K562 (cell line): ENCODE data around the gene SQOR. TPM values are rescaled to one million over a fixed set of nuclear protein-coding genes. Genes with fewer than 3 reads are reported as not detected.

Experiments used
- ATAC-seq: fragments of 200-7000 bp; cut with Tn5 transposase; 3 replicates; pipeline ENCODE4 v1.9.1; 2020; ENCODE audit warnings: moderate library complexity
- BruUV-seq: library from RNA; stranded (reverse); fragments of 400-500 nt; replicated peaks from 2 replicates; lab custom pipeline; 2021; lab: Mats Ljungman, UMichigan
- CTCF ChIA-PET: fragments of 300-600 bp; formaldehyde crosslinking; extraction: SDS; loops from one replicate; lab custom pipeline; 2021; ENCODE audit warnings: low intra/inter-chr PET ratio; lab: Yijun Ruan, JAX
- POLR2A ChIA-PET: fragments of 300-600, 350-650 bp; sonication (Branson Sonifier 250); formaldehyde crosslinking; extraction: SDS; loops from one replicate; lab custom pipeline; 2021; ENCODE audit warnings: antibody characterized with exemption, inconsistent platforms; lab: Yijun Ruan, JAX
- DNase-seq, 4 experiments: peaks; one replicate each; pipeline versions ENCODE4 v3.0.0 to v3.0.0-alpha.2; 2011 to 2018; ENCODE audit warnings: low spot score in 3 of 4, mixed read lengths in 3 of 4; ENCODE audit errors: extremely low read depth in 1 of 4
- FAIRE-seq: peaks from 2 replicates; lab custom pipeline; 2011; peaks lifted over from hg19 to GRCh38; lab: Jason Lieb, UNC
- H2AFZ ChIP-seq: 2 replicates; pipeline ENCODE4 v1.6.0; 2011; ENCODE audit warnings: low read depth, low read length, control low read depth, inconsistent platforms
- H3K27ac ChIP-seq: fragments of 200-600 bp; 3 replicates; pipeline ENCODE4 v1.8.0; 2011; ENCODE audit warnings: low read depth, mild to moderate bottlenecking, control low read depth, inconsistent platforms, low read length, moderate library complexity, mixed read lengths; ENCODE audit errors: extremely low read depth
- H3K27me3 ChIP-seq, 2 experiments: fragments of 300-600 bp in 1 of 2; 2 replicates in 1 of 2; 3 replicates in 1 of 2; pipeline versions ENCODE4 v1.6.0 to v1.8.0; 2011; ENCODE audit warnings: inconsistent platforms in 2 of 2, low read length in 2 of 2, mild to moderate bottlenecking in 1 of 2, mixed read lengths in 1 of 2, moderate library complexity in 1 of 2; ENCODE audit not compliant: control insufficient read depth in 2 of 2, insufficient read depth in 2 of 2
- H3K36me3 ChIP-seq: fragments of 300-600 bp; 3 replicates; pipeline ENCODE4 v1.8.0; 2011; ENCODE audit warnings: mild to moderate bottlenecking, low read length, inconsistent platforms; ENCODE audit not compliant: control insufficient read depth, insufficient read depth
- H3K4me1 ChIP-seq, 2 experiments: fragments of 200-600 bp in 1 of 2; replicated peaks in 1 of 2; 2 replicates in 1 of 2; 3 replicates in 1 of 2; pipeline versions ENCODE4 v1.5.1 to v1.8.0; 2011; ENCODE audit warnings: inconsistent platforms in 2 of 2, low read length in 2 of 2, mild to moderate bottlenecking in 1 of 2, mixed read lengths in 1 of 2, moderate library complexity in 1 of 2; ENCODE audit not compliant: control insufficient read depth in 2 of 2, insufficient read depth in 2 of 2
- H3K4me2 ChIP-seq: 2 replicates; pipeline ENCODE4 v1.6.1; 2011; ENCODE audit warnings: low read length, control low read depth, inconsistent platforms, mixed read lengths; ENCODE audit not compliant: insufficient read depth
- H3K4me3 ChIP-seq: fragments of 200-600 bp; sonication (generic), shearing (Covaris generic); 2 replicates; pipeline ENCODE4 v1.5.1; 2016; ENCODE audit warnings: control low read depth, inconsistent platforms
- H3K79me2 ChIP-seq: fragments of 200-600 bp; 3 replicates; pipeline ENCODE4 v1.8.0; 2011; ENCODE audit warnings: low read length, inconsistent platforms; ENCODE audit not compliant: control insufficient read depth, insufficient read depth
- H3K9ac ChIP-seq, 2 experiments: 2 replicates each; pipeline versions ENCODE4 v1.6.0 to v1.6.1; 2011; ENCODE audit warnings: low read depth in 2 of 2, low read length in 2 of 2, control low read depth in 1 of 2, inconsistent platforms in 1 of 2, mild to moderate bottlenecking in 1 of 2, mixed read lengths in 1 of 2; ENCODE audit not compliant: insufficient read depth in 1 of 2
- H3K9me1 ChIP-seq: one replicate; pipeline ENCODE4 v1.6.0; 2011; ENCODE audit warnings: inconsistent platforms, mild to moderate bottlenecking, low read length, moderate library complexity; ENCODE audit not compliant: control insufficient read depth, insufficient read depth
- H3K9me3 ChIP-seq: replicated peaks from 2 replicates; pipeline ENCODE4 v1.5.1; 2011; ENCODE audit warnings: low read depth, low read length, inconsistent platforms; ENCODE audit not compliant: control insufficient read depth, insufficient read depth
- H4K20me1 ChIP-seq: replicated peaks from 2 replicates; pipeline ENCODE4 v1.6.1; 2011; ENCODE audit warnings: low read length, inconsistent platforms, mixed read lengths; ENCODE audit not compliant: control insufficient read depth, insufficient read depth
- CREB1 ChIP-seq, 2 experiments: sonication (generic) in 1 of 2; formaldehyde crosslinking in 1 of 2; IDR thresholded peaks; 2 replicates each; pipeline versions ENCODE4 v1.6.1 to v1.8.0; 2012 to 2022; ENCODE audit warnings: inconsistent platforms in 1 of 2, mild to moderate bottlenecking in 1 of 2, missing genetic modification reagents in 1 of 2, moderate library complexity in 1 of 2
- EP300 ChIP-seq: IDR thresholded peaks from 2 replicates; pipeline ENCODE4 v1.6.1; 2012; ENCODE audit warnings: low read length, improper control_type of control experiment
- FOXK2 ChIP-seq, 2 experiments: fragments of 450-650 bp; IDR thresholded peaks in 1 of 2; conservative IDR thresholded peaks in 1 of 2; 2 replicates each; pipeline ENCODE4 v1.6.1; 2016; ENCODE audit warnings: low read depth in 2 of 2, mild to moderate bottlenecking in 1 of 2
- IRF2 ChIP-seq: sonication (generic); formaldehyde crosslinking; IDR thresholded peaks from 2 replicates; pipeline ENCODE4 v1.8.1; 2022; ENCODE audit warnings: mild to moderate bottlenecking, missing genetic modification reagents
- MAFK ChIP-seq: IDR thresholded peaks from 2 replicates; pipeline ENCODE4 v1.6.1; 2011; ENCODE audit warnings: low read length, improper control_type of control experiment
- NR4A1 ChIP-seq, 2 experiments: fragments of 250-450 bp in 1 of 2; fragments of 450-650 bp in 1 of 2; sonication (Bioruptor Pico) in 1 of 2; IDR thresholded peaks; 2 replicates each; pipeline versions ENCODE4 v1.4.0 to v1.6.1; 2016 to 2020; ENCODE audit warnings: mild to moderate bottlenecking in 2 of 2, missing compliant biosample characterization in 1 of 2, missing genetic modification characterization in 1 of 2, moderate library complexity in 1 of 2
- PML ChIP-seq: IDR thresholded peaks from 2 replicates; pipeline ENCODE4 v1.6.1; 2012; ENCODE audit warnings: low read length, inconsistent platforms
- WGBS: fragments of 100-300 bp; shearing (Covaris generic); methylation state at CpG from one replicate; pipeline ENCODE4 v1.1.6; 2016; ENCODE audit warnings: low coverage, mixed read lengths; ENCODE audit not compliant: insufficient coverage; ENCODE audit errors: missing lambda C conversion rate; 5-methylcytosine and 5-hydroxymethylcytosine counted together
- in situ Hi-C: fragments of 300-500 bp; cut with MboI; formaldehyde crosslinking; loops from 4 replicates; pipeline ENCODE4 v1.15.0; 2018; ENCODE audit warnings: inconsistent platforms, mixed read lengths
- intact Hi-C: fragments of 100-400 bp; cut with micrococcal nuclease; formaldehyde crosslinking; loops from 2 replicates; pipeline ENCODE4 v1.14.2; 2022
- polyA plus RNA-seq, 8 experiments: library from polyadenylated mRNA; depleted of rRNA in 4 of 8; stranded (reverse) in 5 of 8; unstranded in 3 of 8; fragments of >200 nt; fragmentation: Nextera tagmentation in 2 of 8; fragmentation: Illumina TruSeq in 1 of 8; extraction: Ambion mirVana in 2 of 8; extraction: Trizol in 1 of 8; gene quantifications; 2 replicates each; pipeline versions ENCODE4 v1.2.1 to v1.2.3, GENCODE V29; 2011 to 2014; ENCODE audit warnings: inconsistent platforms in 1 of 8, missing spikeins in 1 of 8
- total RNA-seq, 7 experiments: library from RNA; depleted of rRNA in 6 of 7; stranded (reverse); fragments of >200 nt in 6 of 7; fragmentation: Illumina TruSeq in 2 of 7; extraction: Trizol in 2 of 7; gene quantifications; 2 replicates each; pipeline versions ENCODE4 v1.2.1 to v1.2.3, GENCODE V29; 2011 to 2021; ENCODE audit warnings: low replicate concordance in 1 of 7
- TF ChIP-seq, protein P1 (sequence below): IDR thresholded peaks from 2 replicates; pipeline ENCODE4 v1.6.1; 2011; ENCODE audit not compliant: insufficient read length; ENCODE audit errors: extremely low read depth
- TF ChIP-seq, protein P2 (sequence below): sonication (generic); formaldehyde crosslinking; IDR thresholded peaks from 2 replicates; pipeline ENCODE4 v1.8.1; 2023; ENCODE audit warnings: mild to moderate bottlenecking, missing genetic modification reagents
- TF ChIP-seq, protein P3 (sequence below): fragments of 150-350 bp; IDR thresholded peaks from 2 replicates; pipeline ENCODE4 v1.6.1; 2014; ENCODE audit warnings: low read depth, mild to moderate bottlenecking, low read length, borderline replicate concordance
- TF ChIP-seq, protein P4 (sequence below): fragments of 250-450 bp; sonication (Bioruptor Pico); IDR thresholded peaks from 2 replicates; pipeline ENCODE4 v1.5.0; 2021; ENCODE audit warnings: mild to moderate bottlenecking, moderate library complexity

The SQOR gene
- total and polyA plus RNA-seq, 9 of the 15 experiments (the other 6 are each of a cell fraction or from before 2014, with no cell fraction given) = 0.32 to 1.6 (median 1.1) TPM

DNA sequence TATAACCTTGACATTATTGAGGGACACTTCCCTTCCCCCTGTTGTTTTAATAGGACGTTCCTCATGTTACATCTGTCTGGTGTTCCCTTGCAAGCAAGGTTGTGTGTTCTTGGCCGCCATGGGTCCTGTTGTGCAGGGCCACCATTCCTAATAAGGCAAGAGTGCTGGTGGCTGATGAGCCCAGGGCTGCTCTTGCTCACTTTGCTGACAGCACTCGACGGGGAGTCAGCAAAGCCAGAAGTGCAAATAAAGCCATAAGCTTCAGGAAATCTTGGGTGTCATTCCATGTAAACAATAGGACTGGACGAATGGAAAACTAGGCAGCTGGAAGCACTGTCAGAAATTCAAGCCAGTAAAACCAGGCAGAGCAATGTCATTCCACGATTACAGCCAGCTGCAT is 75.8 kb downstream of the SQOR start:
- intact Hi-C loops (loop anchor here (10.0 kb wide), 1 partner anchor 1484 kb away; no protein-coding TSS in a partner anchor), in situ Hi-C loops (no loop called here)
- FAIRE-seq (no peak), DNase-seq (no peak), ATAC-seq (no peak)
- no peaks in the 10 kb centered on the region for H3K9me3 ChIP-seq
- ChIA-PET POLR2A (no interaction called here), CTCF (no interaction called here)
- H3K9me1 ChIP-seq = no peaks in the 10 kb centered on the region
- no peaks in the 10 kb centered on the region for H3K36me3 ChIP-seq
- H3K27me3 ChIP-seq = no peaks in the 10 kb centered on the region
- BruUV-seq = no TSS peak
- no peak overlapping the region for H3K9ac ChIP-seq
- H2AFZ ChIP-seq = no peak overlapping the region
- no peak overlapping the region for H3K4me3 ChIP-seq
- H4K20me1 ChIP-seq = no peaks in the 10 kb centered on the region
- H3K79me2 ChIP-seq = no peaks in the 10 kb centered on the region
- H3K27ac ChIP-seq = no peak overlapping the region
- WGBS = 0% methylated on average over 6 of the region's 6 CpGs
- H3K4me1 ChIP-seq = peaks cover 0 to 8% of the 10 kb centered on the region in 2 experiments; a peak in 3 of 5 replicates
- no peak overlapping the region for H3K4me2 ChIP-seq
- TF ChIP-seq NR4A1 (CRISPR knock-in tag; IDR thresholded peaks at IDR 0.05) (no peak), NR4A1 (tag; IDR thresholded peaks at IDR 0.05) (no peak), FOXK2 (conservative IDR thresholded peaks at IDR 0.05 in 1 of 2, IDR thresholded peaks at IDR 0.05 in 1 of 2; ENCODE audit: low read depth in 2 of 2) (no peak), EP300 (no peak), IRF2 (CRISPR knock-in tag) (no peak), MAFK (no peak), CREB1 (IDR thresholded peaks at IDR 0.05) (no peak), CREB1 (CRISPR knock-in tag; IDR thresholded peaks at IDR 0.05) (no peak), PML (no peak)
- TF ChIP-seq, protein P1, sequence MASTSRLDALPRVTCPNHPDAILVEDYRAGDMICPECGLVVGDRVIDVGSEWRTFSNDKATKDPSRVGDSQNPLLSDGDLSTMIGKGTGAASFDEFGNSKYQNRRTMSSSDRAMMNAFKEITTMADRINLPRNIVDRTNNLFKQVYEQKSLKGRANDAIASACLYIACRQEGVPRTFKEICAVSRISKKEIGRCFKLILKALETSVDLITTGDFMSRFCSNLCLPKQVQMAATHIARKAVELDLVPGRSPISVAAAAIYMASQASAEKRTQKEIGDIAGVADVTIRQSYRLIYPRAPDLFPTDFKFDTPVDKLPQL = no peak
- TF ChIP-seq, protein P2, sequence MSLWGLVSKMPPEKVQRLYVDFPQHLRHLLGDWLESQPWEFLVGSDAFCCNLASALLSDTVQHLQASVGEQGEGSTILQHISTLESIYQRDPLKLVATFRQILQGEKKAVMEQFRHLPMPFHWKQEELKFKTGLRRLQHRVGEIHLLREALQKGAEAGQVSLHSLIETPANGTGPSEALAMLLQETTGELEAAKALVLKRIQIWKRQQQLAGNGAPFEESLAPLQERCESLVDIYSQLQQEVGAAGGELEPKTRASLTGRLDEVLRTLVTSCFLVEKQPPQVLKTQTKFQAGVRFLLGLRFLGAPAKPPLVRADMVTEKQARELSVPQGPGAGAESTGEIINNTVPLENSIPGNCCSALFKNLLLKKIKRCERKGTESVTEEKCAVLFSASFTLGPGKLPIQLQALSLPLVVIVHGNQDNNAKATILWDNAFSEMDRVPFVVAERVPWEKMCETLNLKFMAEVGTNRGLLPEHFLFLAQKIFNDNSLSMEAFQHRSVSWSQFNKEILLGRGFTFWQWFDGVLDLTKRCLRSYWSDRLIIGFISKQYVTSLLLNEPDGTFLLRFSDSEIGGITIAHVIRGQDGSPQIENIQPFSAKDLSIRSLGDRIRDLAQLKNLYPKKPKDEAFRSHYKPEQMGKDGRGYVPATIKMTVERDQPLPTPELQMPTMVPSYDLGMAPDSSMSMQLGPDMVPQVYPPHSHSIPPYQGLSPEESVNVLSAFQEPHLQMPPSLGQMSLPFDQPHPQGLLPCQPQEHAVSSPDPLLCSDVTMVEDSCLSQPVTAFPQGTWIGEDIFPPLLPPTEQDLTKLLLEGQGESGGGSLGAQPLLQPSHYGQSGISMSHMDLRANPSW = no peak
- TF ChIP-seq, protein P3, sequence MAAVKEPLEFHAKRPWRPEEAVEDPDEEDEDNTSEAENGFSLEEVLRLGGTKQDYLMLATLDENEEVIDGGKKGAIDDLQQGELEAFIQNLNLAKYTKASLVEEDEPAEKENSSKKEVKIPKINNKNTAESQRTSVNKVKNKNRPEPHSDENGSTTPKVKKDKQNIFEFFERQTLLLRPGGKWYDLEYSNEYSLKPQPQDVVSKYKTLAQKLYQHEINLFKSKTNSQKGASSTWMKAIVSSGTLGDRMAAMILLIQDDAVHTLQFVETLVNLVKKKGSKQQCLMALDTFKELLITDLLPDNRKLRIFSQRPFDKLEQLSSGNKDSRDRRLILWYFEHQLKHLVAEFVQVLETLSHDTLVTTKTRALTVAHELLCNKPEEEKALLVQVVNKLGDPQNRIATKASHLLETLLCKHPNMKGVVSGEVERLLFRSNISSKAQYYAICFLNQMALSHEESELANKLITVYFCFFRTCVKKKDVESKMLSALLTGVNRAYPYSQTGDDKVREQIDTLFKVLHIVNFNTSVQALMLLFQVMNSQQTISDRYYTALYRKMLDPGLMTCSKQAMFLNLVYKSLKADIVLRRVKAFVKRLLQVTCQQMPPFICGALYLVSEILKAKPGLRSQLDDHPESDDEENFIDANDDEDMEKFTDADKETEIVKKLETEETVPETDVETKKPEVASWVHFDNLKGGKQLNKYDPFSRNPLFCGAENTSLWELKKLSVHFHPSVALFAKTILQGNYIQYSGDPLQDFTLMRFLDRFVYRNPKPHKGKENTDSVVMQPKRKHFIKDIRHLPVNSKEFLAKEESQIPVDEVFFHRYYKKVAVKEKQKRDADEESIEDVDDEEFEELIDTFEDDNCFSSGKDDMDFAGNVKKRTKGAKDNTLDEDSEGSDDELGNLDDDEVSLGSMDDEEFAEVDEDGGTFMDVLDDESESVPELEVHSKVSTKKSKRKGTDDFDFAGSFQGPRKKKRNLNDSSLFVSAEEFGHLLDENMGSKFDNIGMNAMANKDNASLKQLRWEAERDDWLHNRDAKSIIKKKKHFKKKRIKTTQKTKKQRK = no peak
- TF ChIP-seq, protein P4, sequence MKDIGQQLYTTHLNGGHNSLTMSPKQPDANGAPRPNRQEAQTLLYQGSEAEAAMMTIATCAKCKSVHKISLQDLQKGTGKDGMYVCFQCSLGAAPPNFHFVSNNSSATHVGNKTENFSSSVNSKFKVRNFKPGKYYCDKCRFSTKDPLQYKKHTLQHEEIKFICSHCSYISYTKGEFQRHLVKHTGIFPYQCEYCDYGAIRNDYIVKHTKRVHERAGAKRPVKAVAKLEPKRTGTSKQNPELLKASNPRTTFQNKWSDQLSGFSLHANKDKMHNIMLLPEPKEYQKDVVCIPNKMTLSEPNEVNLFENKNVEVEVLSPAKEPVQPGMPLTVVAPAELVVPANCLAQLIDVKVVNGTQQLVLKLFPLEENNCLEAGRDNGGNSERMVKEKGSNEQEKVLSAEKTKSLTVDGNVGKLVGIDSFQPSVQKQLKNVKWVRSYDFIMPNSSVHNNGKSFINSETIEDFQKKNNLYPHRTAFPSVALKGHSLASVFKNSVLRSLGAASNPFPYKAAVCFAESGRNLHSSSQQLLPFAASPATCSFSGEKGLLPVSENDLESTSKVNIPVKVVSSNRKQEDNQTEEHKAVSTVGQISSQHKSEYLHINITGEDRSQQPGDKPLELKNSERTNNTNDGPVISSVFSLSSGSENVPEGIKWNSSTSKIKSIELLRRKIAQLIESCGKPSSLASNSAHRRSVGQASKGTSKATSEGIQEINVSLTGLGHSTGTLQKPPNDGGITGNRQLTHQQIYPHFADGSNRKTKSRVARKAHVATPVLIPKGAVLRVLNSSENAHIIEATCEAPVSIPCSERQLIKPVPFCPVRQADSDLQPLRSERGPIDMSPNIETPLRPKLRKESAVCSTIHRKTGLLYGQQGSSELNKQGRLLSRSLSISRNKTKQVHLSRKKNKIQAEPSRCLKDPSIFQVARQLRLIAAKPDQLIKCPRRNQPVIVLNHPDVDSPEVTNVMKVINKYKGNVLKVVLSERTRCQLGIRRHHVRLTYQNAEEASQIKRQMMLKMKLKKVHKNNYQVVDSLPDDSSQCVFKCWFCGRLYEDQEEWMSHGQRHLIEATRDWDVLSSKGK (CRISPR knock-in tag) = no peak
